NCI-H2227 (cell line): ENCODE data around the gene LDHD.
A peak's percentile ranks its signal among the peaks of the same experiment; 100 is the strongest.
"Not testable (repeated sequence)": the region's sequence is repeated elsewhere in the genome, so short reads cannot be mapped to it uniquely, and the experiment has no call there.

Experiments used
- DNase-seq: peaks from one replicate; lab custom pipeline; 2025; ENCODE audit not compliant: unreplicated experiment; lab: John Stamatoyannopoulos, UW

LDHD gene

DNA sequence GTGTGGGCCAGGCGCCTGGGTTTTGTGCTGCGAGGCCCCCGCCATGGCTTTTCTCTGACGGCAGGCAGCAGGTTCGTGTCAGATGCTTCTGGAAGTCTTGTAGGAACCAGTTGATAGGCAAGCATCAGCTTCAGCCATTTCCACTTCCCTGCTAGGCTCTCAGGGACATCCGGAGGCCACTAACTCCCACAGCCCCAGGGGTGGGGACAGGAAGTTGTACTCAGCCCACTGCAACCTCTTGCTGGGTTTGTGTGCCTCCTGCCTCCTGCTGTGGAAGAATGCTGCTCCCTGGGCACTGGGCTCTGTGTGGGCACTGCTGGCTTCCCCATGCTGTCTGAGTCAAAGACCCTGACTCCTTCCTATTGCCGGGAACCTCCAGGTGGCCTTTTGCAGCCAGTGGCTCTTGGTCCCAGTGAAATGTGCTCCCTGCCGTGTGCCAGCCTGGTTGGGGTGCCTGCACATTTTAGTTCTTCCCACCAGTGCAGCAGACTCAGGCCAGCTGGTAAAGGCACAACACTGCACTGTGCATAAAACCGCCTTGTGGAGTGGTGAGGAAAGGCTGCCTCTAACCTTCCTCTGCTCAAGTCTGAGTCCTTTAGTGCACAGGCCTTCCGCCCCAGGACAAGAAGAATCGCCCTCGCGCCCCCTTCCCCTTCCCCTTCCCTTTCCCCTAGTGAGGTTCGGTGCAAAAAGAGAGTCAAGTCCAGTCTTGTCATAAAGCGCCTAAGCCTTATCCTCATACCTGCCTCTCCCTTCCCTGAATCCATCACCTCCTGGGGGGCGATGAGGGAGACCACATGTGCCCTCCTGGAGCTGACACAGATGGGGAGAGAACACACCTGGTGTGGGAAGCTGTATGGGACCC is 16.6 kb downstream of the LDHD start:
- DNase-seq = no peak

DNA sequence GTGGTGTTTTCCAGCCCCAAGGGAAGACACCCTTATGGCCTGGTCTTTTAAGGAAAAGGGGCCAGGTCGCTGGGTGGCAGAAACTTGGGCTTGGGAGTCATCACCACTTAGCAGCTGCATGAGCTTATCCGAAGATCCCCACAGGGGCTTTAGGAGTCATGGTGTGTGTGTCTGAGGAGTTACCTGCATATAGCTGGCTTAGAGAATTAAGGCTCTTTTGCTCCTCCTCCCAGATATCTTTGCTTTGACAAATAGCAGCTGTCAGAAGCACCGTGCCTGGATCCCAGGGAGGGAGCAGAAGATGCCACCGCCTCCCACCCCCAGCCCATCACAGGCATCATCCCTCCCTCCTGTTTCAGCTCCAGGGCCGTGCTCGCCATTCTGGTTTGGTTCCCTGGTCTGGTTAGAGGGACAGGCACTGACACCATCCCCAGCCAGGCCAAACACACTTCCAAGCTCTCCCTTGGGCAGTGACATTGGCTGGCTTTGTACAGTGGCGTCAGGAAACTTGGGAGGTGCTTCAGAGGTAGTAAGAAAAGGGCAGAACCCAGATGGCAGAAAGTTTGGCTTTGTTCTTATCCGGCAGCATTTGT is 17.4 kb downstream of the LDHD start:
- DNase-seq = no peak

DNA sequence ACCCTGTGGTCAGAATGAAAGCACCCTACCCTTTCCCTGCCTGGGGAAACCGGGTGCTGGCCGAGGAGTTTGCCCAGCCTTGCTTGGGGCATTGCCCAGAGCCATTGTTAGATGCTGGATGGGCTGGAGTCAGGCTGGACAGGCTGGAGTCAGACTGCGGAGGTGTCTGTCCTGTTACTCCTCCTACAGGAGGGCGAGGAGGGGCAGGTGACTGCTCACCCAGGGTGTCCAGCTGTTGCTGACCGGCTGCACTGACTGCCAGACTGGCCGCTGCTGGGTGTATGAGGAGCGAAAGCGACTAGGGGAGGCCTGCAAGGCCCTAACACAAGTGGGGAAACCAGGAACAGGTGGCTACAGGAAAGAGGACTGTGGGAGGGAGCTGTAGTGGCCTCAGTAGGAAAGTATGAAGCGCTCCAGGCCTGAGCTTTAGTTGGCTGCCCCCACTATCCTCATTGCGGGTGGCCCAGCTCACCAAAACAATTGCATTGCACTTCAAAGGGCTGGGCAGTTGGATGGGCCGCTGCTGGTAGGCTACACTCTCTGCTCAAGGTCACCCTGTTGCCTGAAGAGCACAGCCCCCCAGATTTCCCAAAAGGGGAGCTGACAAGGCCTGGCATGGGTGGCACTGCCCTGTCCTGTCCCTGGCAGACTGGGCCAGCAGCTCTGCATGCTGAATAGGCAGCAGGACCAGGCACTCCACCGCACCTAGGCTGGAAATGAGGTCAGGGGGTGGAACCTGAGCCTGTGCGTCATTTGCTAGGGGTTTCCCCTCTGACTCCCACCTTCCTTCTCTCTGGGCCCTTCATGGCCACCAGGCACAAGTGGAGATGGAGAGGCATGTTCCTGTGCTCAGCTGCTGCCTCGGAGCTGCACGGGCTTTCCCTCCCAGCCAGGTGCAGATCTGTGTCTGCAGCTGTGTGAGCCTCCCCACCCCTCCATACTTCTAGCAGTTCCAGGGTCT is 18.4 kb downstream of the LDHD start:
- no peak for DNase-seq

DNA sequence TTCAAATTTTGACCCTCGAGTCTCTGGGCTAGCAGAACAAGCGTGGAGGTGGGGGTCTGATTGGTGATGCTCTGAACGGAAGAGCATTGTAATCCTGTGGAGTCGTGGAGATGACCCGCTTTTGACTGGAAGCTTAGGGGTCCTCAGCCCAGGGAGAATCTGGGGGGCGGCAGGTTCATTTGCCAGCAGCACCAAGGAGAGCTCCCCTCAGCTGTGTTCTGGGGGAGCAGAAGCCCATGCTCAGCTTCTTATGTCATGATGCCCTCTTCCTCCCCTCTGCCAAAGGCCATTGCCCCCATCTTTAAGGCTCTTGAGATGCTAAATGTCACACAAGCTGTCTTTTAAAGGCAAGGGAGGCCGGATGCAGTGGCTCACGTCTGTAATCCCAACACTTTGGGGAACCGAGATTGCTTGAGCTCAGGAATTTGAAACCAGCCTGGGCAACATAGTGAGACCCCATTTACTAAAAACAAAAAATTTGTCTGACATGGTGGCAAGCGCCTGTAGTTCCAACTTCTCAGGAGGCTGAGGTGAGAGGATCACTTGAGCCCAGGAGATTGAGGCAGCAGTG is 19.3 kb downstream of the LDHD start:
- no peak for DNase-seq

DNA sequence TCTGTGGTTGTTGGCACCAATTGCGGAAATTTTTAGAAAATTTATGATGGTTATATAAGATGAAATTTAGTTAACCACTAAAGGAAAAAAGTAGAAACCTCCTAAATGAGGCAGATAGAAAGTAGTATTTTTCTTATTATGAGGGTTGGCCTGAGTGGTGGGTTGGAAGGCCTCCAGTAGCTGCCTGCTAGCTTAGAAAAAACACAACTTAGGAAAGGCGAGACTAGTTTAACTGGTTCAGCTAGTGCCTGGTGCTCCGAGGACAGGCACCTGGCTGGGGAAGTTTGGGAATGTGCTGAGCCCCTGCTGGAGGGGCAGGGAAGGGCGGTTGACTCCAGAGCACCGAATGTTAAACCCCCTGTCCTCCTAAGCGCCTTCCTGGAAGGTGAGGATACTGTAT is 19.9 kb downstream of the LDHD start:
- no peak for DNase-seq

DNA sequence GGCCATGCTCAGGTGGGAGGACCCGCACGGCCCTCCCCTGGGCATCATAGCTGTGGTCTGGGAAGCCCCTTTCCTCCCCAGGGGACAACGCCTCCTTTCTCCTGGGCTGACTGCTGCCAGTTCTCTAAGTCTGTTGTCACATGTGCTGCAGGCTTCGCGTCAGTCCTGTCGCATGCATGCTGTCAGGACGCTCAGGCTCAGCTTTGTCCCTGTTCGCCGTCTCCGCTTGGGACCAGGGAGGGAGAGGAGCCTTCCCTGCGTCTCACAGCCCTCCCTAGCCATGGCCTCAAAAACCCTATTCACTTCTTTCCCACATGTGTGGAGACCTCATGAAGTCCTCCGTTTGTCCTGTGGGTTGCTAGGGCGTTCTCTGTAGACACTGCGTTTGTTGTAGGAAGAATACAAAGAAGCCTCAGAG is 21.4 kb downstream of the LDHD start:
- no peak for DNase-seq

DNA sequence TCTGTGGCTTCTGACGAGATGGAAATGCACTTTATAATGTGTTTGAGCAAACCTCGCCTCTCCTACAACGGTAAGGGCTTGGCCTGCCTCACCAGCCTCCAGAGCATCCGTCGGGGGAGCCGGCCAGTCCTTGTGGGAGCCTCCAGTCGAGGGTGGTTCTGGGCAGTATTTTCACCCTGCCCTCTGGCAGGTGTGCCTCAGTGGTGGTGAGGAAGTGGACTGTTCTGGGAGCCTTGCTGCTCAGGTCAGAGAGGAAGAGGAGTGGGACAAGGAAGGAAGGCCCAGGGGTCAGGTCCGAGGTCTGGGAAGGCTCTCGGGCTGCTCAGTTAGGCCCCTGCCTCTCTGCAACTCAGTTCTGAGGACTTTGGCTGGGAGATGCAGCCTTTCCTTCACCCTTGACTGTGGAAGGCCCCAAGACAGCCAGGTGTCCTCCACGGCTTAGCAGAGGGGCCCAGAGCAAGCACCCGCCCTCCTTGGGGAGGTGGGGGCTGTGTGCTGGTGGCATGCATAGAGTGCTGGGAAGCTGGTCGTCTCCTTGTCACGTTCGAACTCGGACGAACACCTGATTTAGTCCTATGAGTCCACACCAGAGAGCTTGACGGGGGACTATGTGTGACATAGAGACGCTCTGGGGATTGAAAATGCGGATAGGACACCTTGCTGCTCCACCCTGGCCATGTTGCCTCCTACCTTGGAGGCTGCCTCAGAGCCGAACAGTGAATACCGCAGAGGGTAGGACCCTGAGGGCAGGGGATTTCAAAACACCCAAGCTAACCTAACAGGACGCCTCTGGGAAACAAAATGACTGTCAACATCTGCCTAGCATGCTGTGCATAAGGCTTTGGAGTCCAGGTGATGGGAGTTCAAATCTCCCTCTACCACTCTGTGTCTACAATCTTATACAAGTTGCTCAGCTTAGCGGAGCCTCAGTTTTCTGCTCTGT is 22.7 kb downstream of the LDHD start:
- DNase-seq = no peak

DNA sequence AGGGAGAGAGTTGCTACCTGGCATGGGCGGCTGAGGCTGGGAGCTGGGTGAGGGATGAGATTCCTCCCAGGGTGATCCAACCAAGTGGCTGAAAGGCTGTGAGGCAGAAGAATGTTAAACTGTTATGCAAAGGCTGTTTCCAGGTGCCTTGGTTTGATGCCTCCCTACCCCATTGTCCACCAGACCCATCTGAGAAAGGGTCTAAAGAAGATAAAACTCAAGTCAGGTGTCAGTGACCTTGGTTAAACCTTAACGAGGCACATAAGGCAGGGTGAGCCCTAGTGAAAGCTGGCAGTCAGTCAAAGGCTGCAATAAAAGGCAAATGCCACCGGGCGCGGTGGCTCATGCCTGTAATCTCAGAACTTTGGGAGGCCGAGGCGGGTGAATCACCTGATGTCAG is 23.8 kb downstream of the LDHD start:
- DNase-seq = no peak

DNA sequence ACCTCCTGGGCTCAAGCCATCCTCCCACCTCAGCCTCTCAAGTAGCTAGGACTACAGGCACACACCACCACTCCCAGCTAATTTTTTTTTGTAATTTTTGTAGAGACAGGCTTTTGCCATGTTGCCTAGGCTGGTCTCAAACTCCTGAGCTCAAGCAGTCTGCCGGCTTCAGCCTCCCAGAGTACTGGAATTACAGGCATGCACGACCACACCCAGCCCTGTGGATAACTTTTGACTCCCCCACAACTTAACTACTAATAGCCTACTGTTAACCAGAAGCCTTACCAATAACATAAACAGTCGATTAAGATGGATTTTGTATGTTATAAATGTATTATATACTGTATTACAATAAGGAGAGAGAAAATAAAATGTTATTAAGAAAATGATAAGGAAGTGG is 25.0 kb downstream of the LDHD start:
- not testable (repeated sequence) for DNase-seq

DNA sequence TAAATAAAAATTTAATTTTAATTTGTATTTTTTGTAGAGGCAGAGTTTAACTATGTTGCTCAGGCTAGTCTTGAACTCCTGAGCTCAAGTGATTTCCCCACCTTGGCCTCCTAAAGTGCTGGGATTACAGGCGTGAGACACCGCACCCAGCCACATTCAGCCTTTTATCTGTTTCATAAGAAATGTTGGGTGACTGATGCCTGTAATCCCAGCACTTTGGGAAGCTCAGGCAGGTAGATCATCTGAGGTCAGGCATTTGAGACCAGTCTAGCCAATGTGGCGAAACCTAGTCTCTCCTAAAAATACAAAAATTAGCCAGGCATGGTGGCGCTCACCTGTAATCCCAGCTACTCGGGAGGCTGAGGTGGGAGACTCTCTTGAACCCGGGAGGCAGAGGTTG is 25.7 kb downstream of the LDHD start:
- DNase-seq = not testable (repeated sequence)

DNA sequence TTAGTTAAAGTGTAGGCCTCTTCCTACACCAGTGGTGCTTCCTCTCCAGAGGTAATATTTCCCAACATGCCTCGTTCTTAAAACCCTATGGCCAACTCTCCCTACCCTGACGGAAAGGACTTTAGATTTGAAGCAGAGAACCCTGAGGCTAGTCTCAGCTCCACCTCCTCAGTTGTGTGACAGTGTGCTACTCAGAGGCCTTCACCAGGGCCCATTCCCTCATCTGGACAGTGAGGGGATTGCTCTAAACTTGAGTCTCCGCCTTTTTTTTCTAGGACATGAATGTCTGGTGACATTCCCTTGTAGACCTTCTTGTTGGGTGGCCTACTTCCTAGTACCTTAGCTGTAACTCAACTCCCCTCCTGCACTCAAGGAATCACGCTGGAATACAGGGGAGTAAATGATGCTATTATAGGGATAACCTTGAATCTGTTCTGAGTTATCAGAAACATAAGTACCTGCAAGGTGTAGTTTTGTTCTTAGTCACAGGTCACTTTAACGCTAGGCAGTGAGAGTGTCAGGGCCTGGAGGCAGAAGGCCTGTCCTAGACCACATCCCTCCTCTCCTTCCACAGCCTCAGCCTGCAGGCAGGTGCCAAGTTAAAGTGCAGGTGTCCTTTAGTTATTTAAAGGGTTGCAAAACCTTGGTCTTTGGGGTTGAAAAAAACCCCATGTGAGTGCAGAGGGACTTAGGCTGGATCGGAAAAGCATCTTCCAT is 26.9 kb downstream of the LDHD start:
- DNase-seq = no peak

DNA sequence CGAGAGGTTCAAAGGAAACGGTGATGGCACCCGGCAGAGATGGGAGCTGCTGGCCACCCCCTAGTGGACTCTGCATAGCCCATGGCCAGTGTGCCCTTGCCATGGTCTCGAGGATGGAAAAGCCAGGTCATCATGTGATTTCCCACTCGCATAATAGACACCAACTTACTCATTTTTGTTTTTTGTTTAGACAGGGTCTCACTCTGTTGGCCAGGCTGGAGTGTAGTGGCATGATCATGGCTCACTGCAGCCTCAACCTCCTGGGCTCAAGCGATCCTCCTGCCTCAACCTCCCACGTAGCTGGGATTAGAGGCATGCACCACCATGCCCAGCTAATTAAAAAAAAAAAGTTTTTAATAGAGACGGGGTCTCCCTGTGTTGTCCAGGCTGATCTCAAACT is 27.6 kb downstream of the LDHD start:
- DNase-seq = no peak

DNA sequence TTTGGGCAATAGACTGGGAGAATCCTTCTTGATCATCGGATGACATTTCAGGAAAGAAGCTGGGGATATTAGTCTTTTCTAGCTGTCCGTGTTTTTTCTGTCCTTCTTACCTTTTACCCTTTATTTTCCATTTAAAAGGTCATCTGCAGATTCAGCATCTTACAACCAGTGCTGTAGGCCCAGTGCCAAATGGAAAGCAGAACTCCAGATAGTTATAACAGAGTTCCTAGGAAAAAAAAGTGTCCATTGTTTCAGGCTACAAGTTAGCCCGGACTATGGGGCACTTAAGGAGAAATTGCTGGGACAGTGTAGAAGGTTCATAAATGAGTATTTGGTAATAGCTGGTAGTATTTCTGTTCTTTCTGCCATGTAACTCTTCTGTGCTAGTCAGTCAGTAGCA is 28.4 kb downstream of the LDHD start:
- no peak for DNase-seq

DNA sequence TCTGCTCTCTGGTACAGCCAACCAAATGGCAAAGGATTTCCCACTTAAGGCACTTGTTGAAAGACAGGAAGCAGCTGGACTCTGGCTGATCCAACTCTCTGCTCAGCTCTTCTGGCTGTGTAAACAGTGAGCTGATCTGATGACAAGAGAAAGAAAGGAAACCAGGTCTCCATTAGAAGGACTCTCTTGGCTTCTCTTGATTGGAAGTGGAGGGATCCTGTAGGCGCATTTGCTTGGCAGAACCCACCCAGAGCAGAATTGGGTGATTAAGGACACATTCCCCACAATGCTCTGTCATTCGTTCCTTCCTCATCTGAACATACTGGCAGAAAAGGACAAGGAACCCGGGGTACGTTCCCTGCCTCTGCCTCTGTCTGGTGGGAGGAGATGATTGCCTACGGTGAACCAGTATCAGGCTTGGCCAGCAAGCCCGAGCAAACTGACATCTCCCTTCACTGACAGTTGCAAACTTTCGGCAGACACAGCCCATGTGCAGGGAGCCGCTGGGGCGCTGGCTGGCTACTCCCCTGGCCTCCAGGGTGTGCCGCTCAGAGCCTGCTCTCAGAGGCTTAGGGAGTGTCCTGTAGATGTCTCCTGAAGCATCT is 29.1 kb downstream of the LDHD start:
- peak; percentile 23 for DNase-seq

DNA sequence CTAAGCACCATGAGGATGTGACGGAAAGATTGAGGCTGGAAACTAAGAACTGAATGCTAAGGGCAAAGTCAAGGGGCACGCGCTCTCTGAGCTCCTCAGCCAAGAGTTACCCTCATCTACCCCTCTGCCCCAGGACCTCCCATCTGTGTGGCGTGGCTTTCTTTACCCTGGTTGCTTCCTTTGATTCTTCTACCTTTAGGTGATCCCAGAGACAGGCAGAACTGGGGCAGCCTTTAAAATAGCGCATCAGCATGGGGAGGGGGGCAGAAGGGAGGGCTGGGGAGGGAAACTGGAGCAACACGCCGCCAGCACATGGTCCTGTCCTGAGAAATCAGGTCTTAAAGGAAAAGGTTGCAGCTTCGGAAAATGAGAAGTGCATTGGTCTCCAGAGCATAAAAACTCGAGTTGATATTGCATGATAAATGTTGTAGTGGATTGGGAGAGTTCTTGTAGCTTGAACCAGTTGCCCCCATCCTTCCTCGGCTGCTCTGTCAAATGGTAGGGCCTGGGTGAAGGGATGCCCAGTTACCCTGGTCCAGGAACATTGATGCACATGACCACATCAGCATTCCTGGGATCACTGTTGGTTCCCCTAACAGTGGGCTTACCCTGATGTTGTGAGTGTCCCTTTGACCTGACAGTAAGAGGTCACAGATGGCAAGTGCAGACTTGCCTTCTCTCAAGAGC is 29.7 kb downstream of the LDHD start:
- no peak for DNase-seq

DNA sequence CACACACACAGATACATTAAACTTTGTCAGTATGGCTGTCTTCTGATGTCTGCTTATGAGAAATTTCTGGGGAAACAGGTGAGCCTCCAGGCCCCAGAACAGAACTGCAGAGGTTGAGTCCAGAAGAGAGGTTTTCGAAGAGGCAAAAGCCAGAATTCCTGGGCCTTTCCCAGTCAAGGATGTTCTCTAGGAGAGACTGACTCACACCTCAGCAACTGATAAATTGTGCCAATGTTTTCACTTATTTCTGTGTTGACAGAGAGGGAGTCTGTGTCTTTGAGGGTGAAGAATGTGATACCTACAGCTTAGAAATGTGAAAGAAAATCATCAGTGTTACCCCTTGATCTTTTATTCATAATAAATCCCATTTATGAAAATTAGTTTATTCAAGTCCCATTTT is 30.3 kb downstream of the LDHD start:
- DNase-seq = no peak

DNA sequence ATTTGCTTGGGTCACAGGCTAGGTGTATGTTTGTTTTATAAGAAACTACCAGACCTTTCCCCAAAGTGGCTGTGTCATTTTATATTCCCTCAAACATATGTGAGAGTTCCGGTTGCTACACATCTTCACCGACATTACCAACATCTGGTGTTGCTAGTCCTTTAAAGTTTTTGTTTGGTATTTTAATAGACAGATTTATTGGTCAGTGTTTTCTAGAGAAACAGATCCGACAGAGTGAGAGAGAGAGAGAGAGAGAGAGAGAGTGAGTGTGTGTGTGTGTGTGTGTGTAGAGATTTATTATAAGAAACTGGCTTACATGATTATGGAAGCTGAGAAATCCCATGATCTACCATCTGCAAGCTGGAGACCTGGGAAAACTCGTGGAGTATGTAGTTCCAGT is 31.0 kb downstream of the LDHD start:
- DNase-seq = no peak

DNA sequence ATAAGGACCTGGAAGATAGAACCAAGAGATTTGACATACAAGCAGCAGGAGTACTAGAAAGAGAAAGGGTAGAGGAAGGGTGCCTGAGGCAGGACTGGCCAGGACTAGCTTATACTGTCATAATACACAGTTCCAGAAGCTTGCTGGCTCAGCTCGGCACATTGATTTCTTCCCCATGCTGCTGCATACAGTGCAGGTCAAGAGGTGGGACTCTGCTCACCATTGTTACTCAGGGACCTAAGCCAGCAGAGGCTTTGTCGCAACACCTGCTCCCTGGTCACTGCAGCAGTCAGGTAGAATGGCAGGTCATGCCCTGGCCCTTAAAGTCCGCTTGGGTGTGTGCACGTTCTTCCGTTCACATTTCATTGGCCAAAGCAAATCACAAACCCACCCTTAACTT is 32.8 kb downstream of the LDHD start:
- no peak for DNase-seq
